Measurements from ENCODE around the gene ISOC1.

- no peak for TF ChIP-seq POLR2AphosphoS5 (IDR thresholded peaks at IDR 0.05; ENCODE audit: borderline replicate concordance, low read depth, low read length)
- no peak for TF ChIP-seq FOXP2 (optimal IDR thresholded peaks at IDR 0.05; ENCODE audit: control extremely low read depth, extremely low read length, insufficient read depth)
- no peak for TF ChIP-seq EZH2 (IDR thresholded peaks at IDR 0.05)
Observed at GRCh38 chr5:129065721-129066120, 28.8 kb upstream of the ISOC1 start.

Data from SK-N-MC (cell line).